OCI-M2 (cell line): ENCODE measurements around the gene CECR2.
"Not testable (repeated sequence)": the region's sequence is repeated elsewhere in the genome, so short reads cannot be mapped to it uniquely, and the experiment has no call there.

Experiments used
- DNase-seq: peaks from one replicate; lab custom pipeline; 2025; ENCODE audit not compliant: unreplicated experiment; lab: John Stamatoyannopoulos, UW

CECR2 gene

DNA sequence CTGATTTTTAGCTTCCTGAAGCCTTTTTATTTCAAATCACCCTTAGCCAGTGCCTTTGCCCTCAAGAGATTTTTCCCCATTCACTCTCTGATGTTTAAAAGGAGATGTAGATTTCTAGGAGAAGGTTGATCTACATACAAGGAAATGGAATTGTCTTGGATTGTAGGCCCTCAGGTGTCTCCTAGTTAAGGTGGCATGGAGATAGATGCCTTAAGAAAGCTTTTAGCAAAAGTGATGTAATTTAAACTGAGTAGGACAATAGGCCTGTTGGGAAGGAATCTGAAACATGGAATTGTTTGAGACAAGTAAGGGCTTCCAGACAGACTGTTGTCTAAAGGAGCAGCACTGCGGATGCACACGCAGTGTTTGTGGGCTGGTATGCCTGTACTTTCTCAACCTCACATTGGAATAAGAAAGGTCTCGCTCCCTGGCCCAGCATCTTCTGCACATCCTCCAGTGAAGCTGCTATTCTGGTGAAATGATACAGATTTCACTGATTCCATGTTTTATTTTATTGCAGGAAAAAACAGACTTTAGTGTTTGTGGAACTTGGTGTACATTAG lies 124.2 kb downstream of the CECR2 start:
- DNase-seq = no peak

DNA sequence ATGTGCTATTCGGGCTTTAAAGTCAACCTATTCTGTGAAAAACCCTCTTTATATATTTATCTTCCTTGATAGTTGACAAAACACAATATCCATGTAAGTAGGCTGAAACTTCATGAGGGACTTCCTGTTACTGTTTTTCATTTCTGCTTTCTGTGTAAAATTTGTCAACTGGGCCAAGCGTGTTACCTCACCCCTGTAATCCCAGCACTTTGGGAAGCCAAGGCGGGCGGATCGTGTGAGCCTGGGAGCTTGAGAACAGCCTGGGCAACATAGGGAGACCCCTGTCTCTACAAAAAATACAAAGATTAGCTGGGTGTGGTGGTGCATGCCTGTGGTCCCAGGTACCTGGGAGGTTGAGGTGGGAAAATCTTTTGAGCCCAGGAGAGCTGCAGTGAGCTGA lies 127.6 kb downstream of the CECR2 start:
- no peak for DNase-seq

DNA sequence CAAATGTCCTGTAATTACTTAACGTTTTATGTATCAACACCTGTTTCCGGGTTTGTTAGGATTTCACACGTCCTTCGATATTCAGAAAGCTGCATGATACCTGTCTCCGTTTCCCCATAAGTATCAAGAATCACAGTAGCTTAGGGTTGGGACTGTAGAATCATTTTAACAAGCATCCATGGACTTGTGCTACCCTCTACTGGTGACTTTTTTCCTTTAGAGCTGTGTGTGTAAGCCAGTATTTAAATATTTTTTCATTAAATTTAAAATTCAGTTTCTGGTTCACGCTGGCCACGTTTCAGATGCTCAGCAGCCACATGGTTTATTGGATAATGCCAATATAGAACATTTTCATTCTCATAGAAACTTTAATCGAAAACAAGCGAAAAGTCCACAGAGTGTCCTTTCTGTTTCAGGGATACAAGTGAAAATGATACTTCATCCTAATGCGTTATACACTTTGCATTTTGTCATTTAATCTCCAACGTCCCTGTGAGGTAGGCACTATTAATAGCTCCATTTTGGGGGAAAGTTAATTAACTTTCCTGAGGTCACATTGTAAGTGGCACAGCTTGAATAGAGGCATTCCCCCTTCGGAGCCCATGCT lies 132.5 kb downstream of the CECR2 start:
- DNase-seq = no peak

DNA sequence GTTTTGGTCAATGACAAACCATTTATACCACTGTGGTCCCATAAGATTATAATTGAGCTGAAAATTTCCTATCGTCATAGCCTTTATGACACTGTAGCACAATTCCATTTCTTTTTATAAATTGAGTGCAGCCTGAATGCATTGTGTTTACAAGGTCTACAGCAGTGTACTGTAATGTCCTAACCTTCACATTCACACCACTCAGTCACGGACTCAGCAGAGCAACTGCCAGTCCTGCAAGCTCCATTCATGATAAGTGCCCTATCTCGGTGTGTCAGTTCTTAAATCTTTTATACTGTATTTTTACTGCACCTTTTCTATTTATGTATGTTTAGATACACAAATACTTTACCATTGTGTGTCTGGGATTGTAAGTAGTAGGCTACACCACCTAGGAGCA lies 138.8 kb downstream of the CECR2 start:
- DNase-seq = no peak

DNA sequence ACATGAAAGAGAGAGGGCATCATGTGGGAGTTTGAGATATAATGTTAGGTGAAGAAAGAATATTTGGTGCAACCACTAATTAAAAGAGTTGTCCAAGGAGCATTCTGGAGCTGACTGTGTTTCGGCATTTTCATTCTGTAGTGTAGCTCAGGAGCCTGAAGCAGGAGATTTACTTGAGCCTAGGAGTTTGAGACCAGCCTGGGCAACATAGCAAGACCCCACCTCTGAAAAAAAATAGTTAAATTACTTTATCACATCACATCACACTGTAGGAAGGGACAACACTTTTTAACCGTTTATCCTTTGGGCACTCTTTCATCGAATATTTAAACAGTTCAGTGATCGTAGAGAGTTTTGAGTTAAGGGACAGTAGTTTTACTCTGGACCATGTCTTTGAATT lies 143.7 kb downstream of the CECR2 start:
- DNase-seq = no peak

DNA sequence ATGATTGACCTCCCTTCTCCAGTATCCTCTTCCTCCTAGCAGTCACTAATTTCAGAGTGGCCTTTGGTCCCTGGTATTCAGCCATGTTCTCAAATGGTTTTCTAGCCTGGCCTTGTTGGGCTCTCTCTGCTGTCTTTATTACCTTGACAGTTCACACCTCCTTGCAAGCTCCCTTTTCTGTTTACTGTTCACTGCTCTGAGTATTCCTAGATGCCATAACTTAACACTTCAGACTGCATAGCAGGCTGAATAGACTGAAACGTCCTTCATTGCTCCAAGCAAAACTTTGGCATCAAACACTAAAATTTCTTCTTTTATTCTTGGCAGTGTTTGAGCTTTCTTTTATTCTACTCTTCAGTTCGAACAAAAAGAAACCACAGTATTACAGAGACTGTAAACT lies 144.4 kb downstream of the CECR2 start:
- DNase-seq = no peak

DNA sequence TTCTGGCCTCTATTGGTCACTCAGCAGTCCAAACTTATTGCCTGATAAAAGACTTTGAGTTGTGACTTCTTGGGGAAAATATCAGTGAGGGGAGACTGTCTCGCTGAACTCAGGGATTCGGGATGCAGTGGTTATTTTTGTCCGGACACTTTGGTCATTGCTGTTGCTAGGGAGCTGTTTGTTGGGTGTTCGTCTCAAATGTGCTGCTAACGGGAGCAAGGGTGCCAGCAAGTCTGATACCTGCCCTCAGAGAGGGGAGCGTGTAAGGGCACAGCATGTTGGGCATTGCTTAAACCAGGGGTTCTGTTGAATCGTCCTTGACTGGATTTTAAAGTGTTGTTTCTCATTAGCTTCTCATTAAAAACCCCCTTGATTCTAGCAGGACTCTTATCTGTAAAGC lies 144.8 kb downstream of the CECR2 start:
- no peak for DNase-seq

DNA sequence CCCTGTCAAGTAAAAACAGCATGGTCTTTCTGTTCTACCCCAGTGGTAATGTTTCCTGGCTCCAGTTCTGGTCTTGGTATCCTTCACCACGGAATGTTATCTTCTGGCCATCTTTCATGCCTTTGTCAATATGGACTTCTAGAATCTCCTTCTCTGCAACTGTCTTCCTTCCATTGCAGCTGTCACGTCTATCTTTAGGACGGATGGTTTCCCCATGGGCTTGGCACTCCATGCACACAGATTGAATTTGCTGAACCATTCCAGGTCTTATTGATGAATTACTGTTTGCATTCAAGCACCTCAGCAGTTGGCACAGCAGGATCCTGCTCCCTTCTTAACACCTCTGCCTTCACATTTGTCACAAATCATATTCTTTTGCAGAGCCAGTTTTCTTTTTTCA lies 149.1 kb downstream of the CECR2 start:
- no peak for DNase-seq

DNA sequence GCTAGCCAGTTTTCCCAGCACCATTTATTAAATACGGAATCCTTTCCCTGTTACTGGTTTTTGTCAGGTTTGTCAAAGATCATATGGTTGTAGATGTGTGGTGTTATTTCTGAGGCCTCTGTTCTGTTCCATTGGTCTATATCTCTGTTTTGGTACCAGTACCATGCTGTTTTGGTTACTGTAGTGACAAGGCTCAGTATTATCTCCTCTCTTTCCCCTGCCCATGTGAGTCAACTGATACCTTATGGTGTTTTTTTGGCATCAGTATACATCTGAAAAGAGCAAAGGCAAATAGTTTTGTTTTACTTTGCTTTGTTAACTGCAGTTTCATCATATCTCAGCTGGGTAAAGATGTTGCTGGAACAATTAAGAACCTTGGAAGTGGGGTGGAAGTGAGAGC lies 152.7 kb downstream of the CECR2 start:
- not testable (repeated sequence) for DNase-seq

DNA sequence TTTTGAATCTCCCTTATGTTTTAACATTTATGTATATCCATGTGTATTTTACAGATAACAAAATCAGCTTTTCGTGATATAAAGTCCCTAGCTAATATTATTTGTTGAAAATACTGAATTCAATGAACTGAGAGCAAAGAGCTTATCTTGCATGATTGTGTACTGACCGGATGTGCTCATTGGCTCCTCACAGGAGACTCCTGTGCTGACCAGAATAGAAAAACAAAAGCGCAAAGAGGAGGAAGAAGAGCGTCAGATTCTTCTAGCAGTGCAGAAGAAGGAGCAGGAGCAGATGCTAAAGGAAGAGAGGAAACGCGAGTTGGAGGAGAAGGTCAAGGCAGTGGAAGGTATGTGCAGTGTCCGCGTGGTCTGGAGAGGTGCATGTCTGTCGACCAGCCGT lies 154.7 kb downstream of the CECR2 start:
- DNase-seq = no peak

DNA sequence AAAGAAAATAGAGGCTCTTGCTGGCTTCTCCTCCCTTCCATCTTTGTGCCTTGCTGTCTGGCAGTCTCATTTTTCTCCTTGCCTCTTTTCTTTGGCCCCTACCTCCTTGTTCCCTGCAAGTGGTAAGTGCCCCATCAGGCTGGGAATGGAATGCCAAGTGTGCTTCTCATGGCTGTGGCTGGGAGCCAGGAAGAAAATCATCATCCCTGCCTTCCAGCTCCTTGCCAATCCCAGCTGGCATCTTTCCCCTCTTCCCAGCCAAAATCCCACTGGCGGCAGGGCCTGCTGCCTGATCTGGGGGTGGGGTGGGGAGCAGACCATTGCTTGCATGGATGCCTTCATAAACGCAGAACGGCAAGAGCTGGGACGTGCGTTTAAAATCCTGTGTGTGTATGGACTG lies 167.0 kb downstream of the CECR2 start:
- DNase-seq = no peak

DNA sequence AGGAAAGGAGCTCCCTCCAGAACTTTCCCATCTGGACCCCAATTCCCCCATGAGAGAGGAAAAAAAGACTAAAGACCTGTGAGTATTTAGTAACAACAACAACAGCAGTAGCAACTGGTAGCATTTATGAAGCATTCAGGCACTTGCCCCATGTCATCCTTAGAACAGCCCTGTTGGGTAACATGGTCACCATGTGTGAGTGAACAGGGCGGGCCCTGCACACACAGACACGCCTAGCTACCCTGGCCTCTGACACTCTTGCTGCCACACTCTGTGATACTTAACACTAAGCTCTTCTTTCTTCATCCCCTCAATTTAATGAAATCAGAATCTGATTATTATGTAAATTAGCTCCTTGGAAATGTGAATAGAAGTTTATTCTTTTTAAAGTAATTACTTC lies 167.9 kb downstream of the CECR2 start:
- DNase-seq = no peak

DNA sequence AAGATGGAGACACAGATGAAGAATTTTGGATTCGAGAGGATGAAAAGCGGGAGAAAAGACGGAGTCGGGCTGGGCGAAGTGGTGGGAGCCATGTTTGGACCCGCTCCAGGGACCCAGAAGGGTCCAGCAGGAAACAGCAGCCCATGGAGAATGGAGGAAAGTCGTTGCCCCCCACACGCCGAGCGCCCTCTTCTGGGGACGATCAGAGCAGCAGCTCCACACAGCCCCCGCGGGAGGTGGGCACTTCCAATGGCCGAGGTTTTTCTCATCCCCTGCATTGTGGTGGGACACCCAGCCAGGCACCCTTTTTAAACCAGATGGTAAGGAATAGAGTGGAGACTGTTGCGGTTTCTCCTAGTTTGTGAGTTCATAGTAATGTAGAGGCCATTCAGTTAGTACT lies 171.2 kb downstream of the CECR2 start:
- DNase-seq = no peak

DNA sequence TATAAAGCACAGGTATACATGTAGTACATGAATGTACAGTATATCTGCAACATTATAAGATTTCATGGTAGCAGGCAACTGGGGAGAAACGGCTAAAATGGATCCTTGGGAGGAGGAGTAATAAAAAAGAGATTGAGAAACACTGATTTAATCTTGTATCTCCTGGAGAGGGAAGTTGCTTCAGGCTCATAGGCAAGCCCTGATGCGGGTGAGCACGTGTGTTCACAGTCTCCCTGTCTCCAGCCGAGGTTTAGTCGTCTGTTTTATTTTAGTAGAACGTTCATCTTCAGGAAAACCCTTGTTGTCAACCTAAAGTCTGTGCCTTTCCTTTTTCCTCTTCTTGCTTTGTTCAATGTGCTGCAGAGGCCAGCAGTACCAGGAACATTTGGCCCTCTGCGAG lies 172.2 kb downstream of the CECR2 start:
- DNase-seq = no peak

DNA sequence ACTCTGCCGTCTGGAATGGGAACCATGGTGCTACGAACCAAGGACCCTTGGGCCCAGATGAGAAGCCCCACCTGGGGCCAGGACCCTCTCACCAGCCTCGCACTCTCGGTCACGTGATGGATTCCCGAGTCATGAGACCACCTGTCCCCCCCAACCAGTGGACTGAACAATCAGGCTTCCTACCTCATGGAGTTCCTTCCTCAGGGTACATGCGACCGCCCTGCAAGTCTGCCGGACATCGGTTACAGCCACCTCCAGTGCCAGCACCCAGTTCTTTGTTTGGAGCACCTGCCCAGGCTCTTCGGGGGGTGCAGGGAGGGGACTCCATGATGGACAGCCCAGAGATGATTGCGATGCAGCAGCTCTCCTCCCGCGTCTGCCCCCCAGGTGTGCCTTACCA lies 173.2 kb downstream of the CECR2 start:
- DNase-seq = no peak

DNA sequence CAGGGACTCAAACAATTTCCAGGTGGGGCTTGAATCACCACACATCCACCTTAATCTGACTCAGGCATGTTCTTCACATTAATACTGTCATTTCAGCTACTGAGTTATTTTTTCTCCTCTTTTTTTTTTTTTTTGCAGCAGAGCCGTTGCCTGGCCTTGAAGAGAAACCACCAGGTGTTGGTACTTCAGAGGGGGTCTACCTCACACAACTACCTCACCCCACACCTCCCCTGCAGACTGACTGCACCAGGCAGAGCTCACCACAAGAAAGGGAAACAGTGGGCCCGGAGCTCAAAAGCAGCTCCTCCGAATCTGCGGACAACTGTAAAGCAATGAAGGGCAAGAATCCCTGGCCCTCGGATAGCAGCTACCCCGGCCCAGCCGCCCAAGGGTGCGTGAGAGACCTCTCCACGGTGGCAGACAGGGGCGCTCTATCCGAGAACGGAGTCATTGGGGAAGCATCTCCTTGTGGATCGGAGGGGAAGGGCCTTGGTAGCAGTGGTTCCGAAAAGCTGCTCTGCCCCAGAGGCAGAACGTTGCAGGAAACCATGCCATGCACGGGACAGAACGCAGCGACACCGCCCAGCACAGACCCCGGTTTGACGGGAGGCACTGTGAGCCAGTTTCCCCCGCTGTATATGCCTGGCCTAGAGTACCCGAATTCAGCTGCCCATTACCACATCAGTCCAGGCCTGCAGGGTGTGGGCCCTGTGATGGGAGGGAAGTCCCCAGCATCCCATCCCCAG lies 178.9 kb downstream of the CECR2 start:
- DNase-seq = no peak

DNA sequence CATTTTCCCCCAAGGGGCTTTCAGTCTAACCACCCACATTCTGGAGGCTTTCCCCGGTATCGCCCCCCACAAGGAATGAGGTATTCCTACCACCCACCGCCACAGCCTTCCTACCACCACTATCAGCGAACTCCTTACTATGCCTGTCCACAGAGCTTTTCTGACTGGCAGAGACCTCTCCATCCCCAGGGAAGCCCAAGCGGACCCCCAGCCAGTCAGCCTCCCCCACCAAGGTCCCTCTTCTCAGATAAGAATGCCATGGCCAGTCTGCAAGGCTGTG lies 179.4 kb downstream of the CECR2 start:
- DNase-seq = no peak

DNA sequence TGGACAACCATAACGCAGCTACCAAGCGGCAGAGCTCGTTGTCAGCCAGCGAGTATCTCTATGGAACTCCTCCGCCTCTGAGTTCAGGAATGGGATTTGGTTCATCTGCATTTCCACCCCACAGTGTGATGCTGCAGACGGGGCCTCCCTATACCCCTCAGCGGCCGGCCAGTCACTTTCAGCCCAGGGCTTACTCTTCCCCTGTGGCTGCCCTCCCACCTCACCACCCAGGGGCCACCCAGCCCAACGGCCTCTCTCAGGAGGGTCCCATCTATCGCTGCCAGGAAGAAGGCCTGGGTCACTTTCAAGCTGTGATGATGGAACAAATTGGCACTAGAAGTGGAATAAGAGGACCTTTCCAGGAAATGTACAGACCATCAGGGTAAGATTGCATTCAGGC lies 179.9 kb downstream of the CECR2 start:
- DNase-seq = no peak

DNA sequence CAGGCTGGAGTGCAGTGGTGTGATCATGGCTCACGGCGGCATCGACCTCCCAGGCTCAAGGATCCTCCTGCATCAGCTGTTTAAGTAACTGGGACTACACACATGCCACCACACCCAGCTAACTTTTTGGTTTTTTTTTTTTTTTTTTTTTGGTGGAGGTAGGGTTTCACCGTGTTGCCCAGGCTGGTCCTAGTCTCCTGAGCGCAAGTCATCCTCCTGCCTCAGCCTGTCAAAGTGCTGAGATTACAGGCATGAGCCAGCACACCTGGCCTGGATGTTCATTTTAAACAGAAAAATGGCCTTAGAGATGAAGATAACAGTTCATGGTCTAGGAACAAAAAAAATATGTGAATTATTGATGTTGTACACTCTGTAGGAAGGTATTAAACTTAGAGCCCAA lies 180.4 kb downstream of the CECR2 start:
- DNase-seq = no peak

DNA sequence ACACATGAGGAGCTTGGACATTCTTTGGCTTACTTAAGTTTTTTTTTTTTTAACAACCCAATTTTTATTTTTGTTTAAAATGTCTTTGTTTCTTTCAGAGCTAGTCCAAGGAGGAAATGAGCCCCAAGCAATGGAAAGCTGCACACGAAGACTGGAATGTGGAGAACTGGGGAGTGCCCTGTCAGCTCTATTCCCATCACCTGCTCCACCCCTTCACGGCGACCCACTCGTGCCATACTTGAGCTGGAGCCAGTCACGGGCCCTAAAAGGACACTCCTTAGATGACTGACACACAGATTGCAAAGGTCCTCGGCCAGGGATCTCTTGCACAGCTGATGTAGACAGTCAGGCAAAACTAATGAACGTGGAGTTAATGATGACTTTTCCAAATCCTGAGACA lies 183.5 kb downstream of the CECR2 start:
- DNase-seq = no peak

DNA sequence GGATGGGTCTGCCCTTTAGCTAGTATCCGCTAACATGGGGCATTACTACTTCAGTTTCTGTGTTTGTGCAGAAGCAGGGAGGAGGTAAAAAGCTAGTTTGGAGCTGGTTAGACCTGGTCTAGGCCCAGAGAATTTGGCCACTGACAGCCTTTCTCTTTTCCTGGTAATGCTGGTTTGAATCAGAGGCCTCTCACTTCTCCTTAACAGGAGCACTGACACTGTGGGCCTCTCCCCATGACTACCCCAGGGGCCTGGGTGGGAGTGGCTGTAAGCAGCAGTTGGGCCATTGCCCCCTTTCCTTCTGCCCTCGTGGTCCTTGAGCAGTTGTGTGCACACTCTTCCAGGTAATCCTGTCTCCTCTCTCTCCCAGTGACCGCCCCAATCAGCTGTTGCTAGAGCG lies 185.6 kb downstream of the CECR2 start:
- DNase-seq = no peak

DNA sequence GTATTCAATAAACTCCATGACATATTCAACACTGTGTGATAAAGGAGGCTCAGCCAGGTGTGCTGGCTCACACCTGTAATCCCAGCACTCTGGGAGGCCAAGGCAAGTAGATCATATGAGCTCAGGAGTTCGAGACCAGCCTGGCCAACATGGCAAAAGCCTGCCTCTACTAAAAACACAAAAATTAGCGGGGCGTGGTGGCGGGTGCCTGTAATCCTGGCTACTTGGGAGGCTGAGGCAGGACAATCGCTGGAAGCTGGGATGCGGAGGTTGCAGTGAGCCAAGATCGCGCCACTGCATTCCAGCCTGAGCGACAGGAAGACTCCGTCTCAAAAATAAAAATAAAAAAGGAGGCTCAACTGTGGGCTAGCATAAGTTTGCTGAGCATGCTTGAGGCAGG lies 189.9 kb downstream of the CECR2 start:
- DNase-seq = no peak
